CD14-positive monocyte (primary cell): ENCODE measurements around the gene TMCO4. TPM values are rescaled to one million over a fixed set of nuclear protein-coding genes. Genes with fewer than 3 reads are reported as not detected.

Experiments
- DNase-seq, 3 donors: peaks; one replicate each; pipeline ENCODE4 v3.0.0-alpha.2; 2011 to 2022
- H2AFZ ChIP-seq: 2 replicates; pipeline ENCODE4 v1.6.0; 2012; ENCODE audit warnings: mild to moderate bottlenecking, low read depth, low read length, inconsistent platforms; ENCODE audit not compliant: insufficient read depth, poor library complexity, severe bottlenecking
- H3K27ac ChIP-seq, 2 donors: 1 replicate in 1 of 2; 2 replicates in 1 of 2; pipeline ENCODE4 v1.5.1; 2012 to 2013; ENCODE audit warnings: low read length in 2 of 2, control low read depth in 1 of 2, inconsistent platforms in 1 of 2, low read depth in 1 of 2, mild to moderate bottlenecking in 1 of 2
- H3K27me3 ChIP-seq, 2 donors: one replicate each; pipeline versions ENCODE4 v1.6.0 to v1.6.1; 2011 to 2013; ENCODE audit warnings: low read length in 2 of 2; ENCODE audit not compliant: control insufficient read depth in 2 of 2, insufficient read depth in 2 of 2
- H3K36me3 ChIP-seq, 2 donors: replicated peaks in 1 of 2; 1 replicate in 1 of 2; 2 replicates in 1 of 2; pipeline versions ENCODE4 v1.5.1 to v1.6.1; 2012 to 2013; ENCODE audit warnings: low read length in 2 of 2, control low read depth in 1 of 2, inconsistent platforms in 1 of 2, mild to moderate bottlenecking in 1 of 2; ENCODE audit not compliant: insufficient read depth in 2 of 2, control insufficient read depth in 1 of 2
- H3K4me1 ChIP-seq, 2 donors: 1 replicate in 1 of 2; 2 replicates in 1 of 2; pipeline versions ENCODE4 v1.5.1 to v1.6.1; 2012 to 2013; ENCODE audit warnings: low read length in 2 of 2, control low read depth in 1 of 2, inconsistent platforms in 1 of 2, mild to moderate bottlenecking in 1 of 2, moderate library complexity in 1 of 2; ENCODE audit not compliant: insufficient read depth in 2 of 2, control insufficient read depth in 1 of 2
- H3K4me2 ChIP-seq: replicated peaks from 2 replicates; pipeline ENCODE3; 2012; ENCODE audit warnings: low read length, moderate library complexity, mild to moderate bottlenecking; ENCODE audit not compliant: poor library complexity, severe bottlenecking; ENCODE audit errors: extremely low read depth
- H3K4me3 ChIP-seq, 3 experiments: fragments of 200-600 bp in 1 of 3; sonication (generic) in 1 of 3; replicated peaks in 1 of 3; 1 replicate in 2 of 3; 2 replicates in 1 of 3; pipeline ENCODE4 v1.5.1; 2011 to 2013; ENCODE audit warnings: low read length in 3 of 3, mild to moderate bottlenecking in 3 of 3, control low read depth in 2 of 3, low read depth in 2 of 3, inconsistent platforms in 1 of 3, moderate library complexity in 1 of 3
- H3K79me2 ChIP-seq: 2 replicates; pipeline ENCODE4 v1.6.0; 2012; ENCODE audit warnings: mild to moderate bottlenecking, control low read depth, inconsistent platforms, low read length, moderate library complexity; ENCODE audit not compliant: insufficient read depth
- H3K9ac ChIP-seq: 2 replicates; pipeline ENCODE4 v1.6.0; 2017; ENCODE audit warnings: low read length, mild to moderate bottlenecking; ENCODE audit not compliant: insufficient read depth, poor library complexity, severe bottlenecking
- H3K9me3 ChIP-seq, 2 donors: replicated peaks in 1 of 2; 1 replicate in 1 of 2; 2 replicates in 1 of 2; pipeline versions ENCODE4 v1.5.1 to v1.6.1; 2012 to 2013; ENCODE audit warnings: low read length in 2 of 2, control low read depth in 1 of 2; ENCODE audit not compliant: control insufficient read depth in 1 of 2, insufficient read depth in 1 of 2
- H4K20me1 ChIP-seq: 2 replicates; pipeline ENCODE4 v1.6.0; 2012; ENCODE audit warnings: mild to moderate bottlenecking, low read length, control low read depth, moderate library complexity; ENCODE audit not compliant: insufficient read depth
- H3K27ac Mint-ChIP-seq, 7 donors: one replicate each; pipeline ENCODE4 v1.8.0; 2020; ENCODE audit warnings: mild to moderate bottlenecking in 7 of 7, mixed read lengths in 7 of 7, moderate library complexity in 6 of 7, inconsistent platforms in 2 of 7
- H3K27me3 Mint-ChIP-seq, 3 donors: one replicate each; pipeline ENCODE4 v1.8.0; 2021 to 2022; ENCODE audit warnings: low read depth in 3 of 3, mild to moderate bottlenecking in 3 of 3, mixed read lengths in 3 of 3, moderate library complexity in 3 of 3, inconsistent platforms in 1 of 3
- H3K36me3 Mint-ChIP-seq, 2 donors: one replicate each; pipeline ENCODE4 v1.8.0; 2020; ENCODE audit warnings: mixed read lengths in 2 of 2, inconsistent platforms in 1 of 2, mild to moderate bottlenecking in 1 of 2
- H3K4me1 Mint-ChIP-seq: one replicate; pipeline ENCODE4 v1.8.0; 2020; ENCODE audit warnings: mild to moderate bottlenecking, mixed read lengths
- H3K4me3 Mint-ChIP-seq, 2 donors: one replicate each; pipeline ENCODE4 v1.8.0; 2020; ENCODE audit warnings: mild to moderate bottlenecking in 2 of 2, mixed read lengths in 2 of 2, moderate library complexity in 1 of 2
- H3K9me3 Mint-ChIP-seq, 7 donors: one replicate each; pipeline ENCODE4 v1.8.0; 2020 to 2022; ENCODE audit warnings: mixed read lengths in 7 of 7, mild to moderate bottlenecking in 6 of 7, moderate library complexity in 6 of 7, inconsistent platforms in 2 of 7
- CTCF ChIP-seq: fragments of 200-600 bp; IDR thresholded peaks from one replicate; pipeline ENCODE4 v1.8.0; 2022; ENCODE audit warnings: antibody characterized with exemption, mild to moderate bottlenecking
- WGBS: methylation state at CpG from one replicate; pipeline ENCODE4 v1.1.5; 2013; ENCODE audit warnings: missing lambda C conversion rate; ENCODE audit not compliant: insufficient coverage; 5-methylcytosine and 5-hydroxymethylcytosine counted together
- intact Hi-C, 2 donors: fragments of 100-400 bp; cut with micrococcal nuclease; formaldehyde crosslinking; loops; one replicate each; pipeline versions ENCODE4 v1.15.0 to v1.15.1; 2023
- polyA plus RNA-seq, 3 donors: library from polyadenylated mRNA; depleted of rRNA in 1 of 3; unstranded in 2 of 3; stranded (reverse) in 1 of 3; fragments of 300-500 nt in 2 of 3; fragments of >200 nt in 1 of 3; fragmentation: Illumina TruSeq in 2 of 3; gene quantifications; 1 replicate in 2 of 3; 2 replicates in 1 of 3; pipeline ENCODE4 v1.2.3, GENCODE V29; 2012 to 2021

TMCO4 gene
- polyA plus RNA-seq, 3 donors: 6.9 to 10.1 (median 7.9) TPM

DNA sequence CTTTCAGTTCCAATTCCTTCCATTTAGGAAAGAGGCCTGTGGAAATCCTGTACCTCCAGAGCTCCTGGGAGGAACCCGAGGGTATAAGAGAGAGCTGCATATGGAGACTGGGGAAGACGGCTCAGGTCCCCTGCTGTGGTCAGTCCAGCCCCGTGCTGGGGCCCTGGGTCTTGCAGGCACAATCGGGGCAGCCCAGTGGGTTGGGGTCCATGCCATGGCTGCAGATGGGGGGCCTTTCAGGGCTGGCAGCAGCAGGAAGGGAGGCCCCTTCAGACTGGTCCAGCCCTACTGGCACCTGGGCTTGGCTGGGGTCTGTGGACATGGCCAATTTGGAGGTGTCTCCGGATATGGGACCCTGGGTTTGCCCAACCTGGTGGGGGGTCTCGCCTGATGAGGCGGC lies 116.8 kb downstream of the TMCO4 start:
- Histone ChIP-seq H3K27me3 (no peaks in the 10 kb centered on the region), H3K27ac (no peak overlapping the region), H3K9me3 (peaks cover 0 to 5% of the 10 kb centered on the region in 2 donors), H3K36me3 (peaks cover 7 to 19% of the 10 kb centered on the region in 2 donors), H3K4me3 (no peak overlapping the region), H3K4me1 (no peaks in the 10 kb centered on the region), H2AFZ (no peak overlapping the region), H4K20me1 (no peaks in the 10 kb centered on the region), H3K4me2 (no peak overlapping the region), H3K9ac (no peak overlapping the region), H3K79me2 (no peaks in the 10 kb centered on the region)
- TF ChIP-seq CTCF: no peak
- Mint-ChIP-seq H3K9me3 (peaks cover 0 to 6% (median 4%) of the 10 kb centered on the region in 7 donors), H3K36me3 (peaks cover 18 to 24% of the 10 kb centered on the region in 2 donors), H3K4me1 (no peaks in the 10 kb centered on the region), H3K27ac (no peak overlapping the region), H3K27me3 (peaks cover 1 to 3% (median 2%) of the 10 kb centered on the region in 3 donors), H3K4me3 (no peak overlapping the region)
- intact Hi-C loops: no loop called here
- WGBS: 95% methylated on average over 5 of the region's 7 CpGs
- no peak for DNase-seq

DNA sequence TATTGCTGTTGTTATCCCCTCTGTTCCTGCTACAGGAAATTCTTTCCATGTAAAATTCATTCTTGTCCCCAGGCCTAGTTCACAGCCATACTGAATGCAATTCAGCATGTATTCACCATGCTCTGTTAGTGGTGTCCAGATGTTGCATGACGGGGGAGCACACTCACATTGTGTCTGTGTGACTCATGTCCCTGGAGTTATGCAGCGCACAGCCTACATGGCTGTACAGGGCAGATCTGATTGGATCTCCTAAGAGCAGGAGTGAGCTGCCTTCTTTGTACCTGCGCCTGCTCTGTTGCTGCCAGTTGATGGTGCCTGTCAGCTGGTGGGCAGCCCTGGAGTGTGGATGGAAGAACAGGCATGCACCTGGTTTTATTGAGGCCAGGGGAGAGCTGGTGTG lies 117.5 kb downstream of the TMCO4 start:
- Histone ChIP-seq H3K27ac (no peak overlapping the region), H3K9me3 (no peaks in the 10 kb centered on the region), H3K4me1 (no peaks in the 10 kb centered on the region), H3K79me2 (no peaks in the 10 kb centered on the region), H3K4me2 (no peak overlapping the region), H3K36me3 (peaks cover 2 to 12% of the 10 kb centered on the region in 2 donors), H3K4me3 (no peak overlapping the region), H2AFZ (no peak overlapping the region), H4K20me1 (no peaks in the 10 kb centered on the region), H3K9ac (no peak overlapping the region), H3K27me3 (no peaks in the 10 kb centered on the region)
- WGBS: 100% methylated on average over 3 of the region's 3 CpGs
- Mint-ChIP-seq H3K27me3 (peaks cover 1 to 3% (median 1%) of the 10 kb centered on the region in 3 donors), H3K9me3 (peaks cover 0 to under 1% (median 0%) of the 10 kb centered on the region in 7 donors), H3K27ac (no peak overlapping the region), H3K4me1 (no peaks in the 10 kb centered on the region), H3K36me3 (peaks cover 12 to 17% of the 10 kb centered on the region in 2 donors), H3K4me3 (no peak overlapping the region)
- intact Hi-C loops: no loop called here
- no peak for DNase-seq
- TF ChIP-seq CTCF: no peak
